T-helper 9 cell (primary cell): ENCODE data around the gene ALOX15B.
"Not testable (repeated sequence)": the region's sequence is repeated elsewhere in the genome, so short reads cannot be mapped to it uniquely, and the experiment has no call there.

Experiments
- DNase-seq: peaks from one replicate; pipeline ENCODE4 v3.0.0-alpha.2; 2020

Gene ALOX15B

GRCh38 chr17:8063761-8064534, 25.1 kb downstream of the ALOX15B start:
- DNase-seq, result no peak

DNA sequence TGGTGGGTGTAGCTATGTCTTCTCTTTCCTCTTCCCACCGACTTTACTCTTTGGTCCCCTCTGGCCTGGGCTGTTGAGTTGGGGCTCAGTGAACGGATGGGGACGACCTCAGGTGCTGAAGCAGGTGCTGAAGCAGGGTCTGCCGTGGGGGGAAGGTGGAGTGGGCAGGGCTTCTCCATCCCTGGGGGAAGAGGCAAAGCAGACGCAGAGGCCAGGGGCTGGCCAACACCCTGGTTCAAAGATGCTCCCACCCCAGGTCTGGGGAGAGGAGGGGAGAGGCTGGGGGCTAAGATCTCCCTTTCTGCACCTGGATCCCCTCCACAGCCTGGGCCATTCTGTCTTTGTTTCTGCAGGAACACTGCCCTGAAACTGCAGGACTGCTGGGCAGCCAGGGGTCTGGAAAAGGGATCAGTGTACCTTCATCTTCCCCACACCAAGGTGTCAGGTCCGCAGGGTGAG, 25.7 kb downstream of the ALOX15B start:
- DNase-seq, result no peak

DNA sequence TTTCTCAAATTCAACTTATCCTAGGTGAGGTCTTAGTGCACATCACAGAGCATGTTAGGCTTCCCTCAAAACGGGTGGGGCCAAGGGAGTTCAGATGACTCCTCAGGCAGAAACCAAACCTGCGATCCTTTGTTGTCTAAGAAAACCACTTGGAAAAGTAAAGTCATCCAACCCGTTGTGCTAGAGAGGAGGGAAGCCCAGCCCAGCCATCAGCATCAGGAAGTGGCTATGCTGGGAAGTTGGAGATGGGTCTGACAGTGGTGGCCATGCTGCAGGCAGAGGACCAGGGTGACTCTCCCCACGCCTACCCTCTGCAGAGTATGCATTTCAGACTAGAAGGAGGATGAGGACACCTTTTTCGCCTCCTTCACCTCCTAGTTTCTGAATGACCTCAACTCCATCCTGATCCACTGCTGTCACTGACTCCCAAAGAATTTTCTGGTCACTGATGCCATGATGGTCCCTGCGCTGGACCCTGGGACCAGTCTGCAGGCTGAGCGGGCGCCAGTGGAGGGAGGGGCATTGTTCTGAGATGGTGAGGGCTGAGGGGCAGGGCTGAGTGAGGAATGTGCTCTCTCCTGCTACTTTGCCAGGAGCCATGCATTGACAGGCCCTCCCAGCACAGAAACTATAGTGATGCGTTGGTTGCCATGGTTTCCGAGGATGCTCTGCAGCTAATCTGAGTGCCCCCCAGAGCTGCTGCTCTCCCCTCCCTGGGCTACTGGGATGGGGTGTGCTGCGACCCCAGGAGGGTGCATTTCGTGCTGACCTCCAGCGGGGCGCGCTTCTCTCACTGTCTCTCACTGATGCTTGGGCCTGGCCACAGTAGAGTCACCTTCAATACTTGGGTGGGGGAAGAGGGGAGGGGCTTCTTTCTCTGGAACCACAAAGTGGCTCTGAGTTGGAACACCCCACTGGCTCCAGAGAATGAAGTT, 28.2 kb downstream of the ALOX15B start:
- no peak for DNase-seq

- DNase-seq, result no peak
Observed at GRCh38 chr17:8067806-8068205, 28.9 kb downstream of the ALOX15B start.

- no peak for DNase-seq
Observed at GRCh38 chr17:8068736-8069586, 30.1 kb downstream of the ALOX15B start.

DNA sequence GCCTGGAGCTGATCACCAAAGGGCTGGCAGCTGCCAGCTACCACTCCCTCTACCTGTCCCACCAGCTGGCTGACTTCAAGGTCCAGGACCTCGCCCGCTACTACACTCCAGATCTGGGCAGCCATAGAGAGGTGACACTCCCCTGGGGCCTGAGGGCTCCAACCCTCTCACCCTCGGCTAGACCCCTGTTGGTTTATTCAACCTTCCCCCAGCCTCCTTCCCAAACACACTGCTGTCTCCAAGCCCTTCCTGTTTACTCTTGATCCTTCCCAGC, 30.7 kb downstream of the ALOX15B start:
- no peak for DNase-seq

DNA sequence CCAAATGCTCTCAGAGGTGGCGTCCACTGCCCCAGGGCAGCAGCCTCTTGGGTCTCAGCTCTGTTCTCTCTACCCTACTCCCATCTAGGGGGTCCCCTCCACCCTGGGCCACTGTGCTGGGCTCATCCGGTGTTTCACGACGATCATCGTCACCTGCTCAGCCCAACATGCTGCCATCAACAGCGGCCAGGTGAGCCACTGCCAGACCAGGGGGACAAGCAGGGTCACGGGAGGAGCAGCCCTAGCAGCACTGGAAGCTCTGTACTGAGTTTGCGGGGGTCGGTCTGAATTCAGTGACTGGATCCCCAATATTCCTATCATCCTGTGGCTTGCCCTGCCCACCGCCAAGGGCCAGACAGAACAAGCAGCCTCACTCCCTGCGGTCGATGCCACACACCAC, 32.6 kb downstream of the ALOX15B start:
- no peak for DNase-seq

DNA sequence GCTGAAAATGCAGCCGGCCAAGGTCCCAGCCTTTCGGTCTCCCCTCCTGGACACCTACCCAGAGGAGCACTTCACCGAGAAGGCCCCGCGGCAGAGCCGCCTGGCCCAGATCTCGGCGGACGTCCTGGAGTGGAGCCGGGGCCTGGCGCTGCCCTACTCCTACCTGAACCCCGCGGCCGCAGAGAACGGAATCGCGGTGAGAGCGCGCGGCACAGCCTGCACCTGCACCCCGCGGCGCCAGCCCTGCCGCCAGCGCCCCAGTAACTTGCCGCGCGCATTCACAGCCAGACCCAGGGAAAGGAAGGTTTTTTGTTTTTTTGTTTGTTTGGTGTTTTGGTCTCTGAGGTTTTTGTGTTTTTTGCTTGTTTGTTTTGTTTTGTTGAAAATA, 33.5 kb downstream of the ALOX15B start:
- DNase-seq, result no peak

GRCh38 chr17:8072729-8073461, 34.0 kb downstream of the ALOX15B start:
- DNase-seq, result peak; percentile 12

DNA sequence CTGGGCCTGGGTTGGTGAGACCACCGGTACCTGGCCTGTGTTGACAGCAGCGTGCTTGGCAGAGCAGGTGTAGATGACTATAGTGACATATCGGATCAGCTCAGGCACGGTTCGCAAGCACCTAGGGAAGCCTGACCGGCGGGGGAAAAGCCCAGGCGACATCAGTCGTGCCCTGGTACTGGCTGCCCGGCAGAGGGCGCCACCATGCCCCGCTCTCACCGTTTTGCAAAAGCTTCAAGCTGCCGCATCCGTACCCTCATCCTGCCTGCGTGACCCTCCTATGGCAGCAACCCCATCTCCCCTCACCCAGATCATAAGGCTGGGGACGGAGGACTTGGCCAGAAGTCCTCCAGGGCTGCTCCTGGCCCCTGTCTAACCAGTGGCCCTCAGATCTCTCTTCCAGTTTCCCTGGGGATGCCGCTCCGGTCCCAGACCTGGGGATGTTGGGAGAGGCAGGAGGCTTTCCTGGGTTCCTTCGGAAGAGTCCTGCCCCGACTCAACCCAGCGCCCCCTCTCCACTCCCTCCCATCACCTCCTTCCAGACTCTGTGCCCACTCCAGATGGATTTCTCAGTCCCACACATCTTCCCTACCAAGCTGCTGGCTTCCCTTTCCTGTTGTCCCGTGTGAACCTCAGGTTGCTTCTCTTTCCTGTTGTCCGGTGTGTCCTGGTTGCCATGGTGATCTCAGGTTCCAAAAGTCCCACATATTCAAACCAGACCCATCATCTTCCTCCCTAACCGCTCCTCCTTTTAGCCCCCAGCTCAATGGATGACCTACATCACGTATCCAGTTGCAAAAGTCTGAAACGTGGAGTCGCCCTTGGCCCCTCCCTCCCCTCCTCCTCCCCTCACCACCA, 35.0 kb downstream of the ALOX15B start:
- peak; percentile 88 for DNase-seq

DNA sequence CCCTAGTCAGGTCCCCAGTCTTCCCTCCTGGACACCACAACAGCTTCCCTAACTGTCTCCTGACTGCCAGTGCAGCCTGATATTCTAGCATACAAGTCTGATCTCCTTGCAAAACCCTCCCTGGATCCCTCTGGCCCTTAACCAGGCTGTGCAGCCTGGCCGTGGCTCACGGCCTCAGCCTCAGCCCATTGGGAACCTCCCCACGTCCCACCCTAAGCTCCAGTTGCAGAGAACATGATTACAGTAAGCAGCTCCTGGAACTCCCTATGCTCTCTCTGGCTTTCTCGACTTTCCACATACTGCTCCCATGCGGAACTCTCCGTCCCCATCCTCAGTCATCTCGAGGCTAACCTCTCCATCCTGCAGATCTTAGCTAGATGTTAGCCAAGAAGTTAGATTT, 35.7 kb downstream of the ALOX15B start:
- no peak for DNase-seq

- DNase-seq, result no peak
Observed at GRCh38 chr17:8075081-8075480, 36.2 kb downstream of the ALOX15B start.

DNA sequence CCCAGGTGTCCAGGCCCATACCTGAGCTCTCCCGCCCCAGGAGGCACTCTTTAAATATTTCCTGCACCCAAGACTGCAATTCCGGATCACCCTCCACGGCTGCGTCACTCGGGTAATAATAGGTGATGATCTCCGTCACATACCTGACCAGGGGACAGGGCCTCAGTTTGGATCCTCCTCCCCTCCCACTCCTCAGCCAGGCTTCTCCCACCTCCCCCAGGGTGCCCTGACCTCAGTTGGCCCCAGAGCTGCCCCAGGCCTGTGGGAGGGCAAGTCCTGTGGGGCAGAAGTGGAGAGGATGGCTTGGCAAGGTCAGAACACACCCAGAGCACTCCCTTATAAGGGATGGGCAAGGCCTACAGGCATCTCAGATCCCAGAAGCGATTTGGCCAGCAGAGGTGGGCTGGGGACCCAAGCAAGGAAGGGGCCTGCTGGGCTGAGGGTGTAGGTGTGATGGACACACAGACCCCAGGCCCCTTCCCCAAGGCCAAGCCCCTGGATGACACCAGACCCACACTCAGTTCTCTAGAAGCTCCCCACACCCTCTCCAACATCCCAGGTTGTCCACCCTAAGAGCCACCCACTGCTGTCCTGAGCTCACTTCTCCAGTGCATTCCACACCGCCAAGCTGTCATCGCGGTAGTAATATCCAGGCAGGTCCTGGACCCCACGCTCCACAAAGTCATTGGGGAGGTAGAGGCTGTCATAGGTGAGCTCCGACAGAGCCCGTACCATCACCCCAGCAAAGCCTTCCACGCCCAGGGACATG, 36.9 kb downstream of the ALOX15B start:
- DNase-seq, result no peak

- no peak for DNase-seq
Observed at GRCh38 chr17:8076502-8077266, 37.8 kb downstream of the ALOX15B start.

GRCh38 chr17:8077939-8078338, 39.1 kb downstream of the ALOX15B start:
- not testable (repeated sequence) for DNase-seq

- peak; percentile 75 for DNase-seq
Observed at GRCh38 chr17:8079291-8080207, 40.7 kb downstream of the ALOX15B start.

DNA sequence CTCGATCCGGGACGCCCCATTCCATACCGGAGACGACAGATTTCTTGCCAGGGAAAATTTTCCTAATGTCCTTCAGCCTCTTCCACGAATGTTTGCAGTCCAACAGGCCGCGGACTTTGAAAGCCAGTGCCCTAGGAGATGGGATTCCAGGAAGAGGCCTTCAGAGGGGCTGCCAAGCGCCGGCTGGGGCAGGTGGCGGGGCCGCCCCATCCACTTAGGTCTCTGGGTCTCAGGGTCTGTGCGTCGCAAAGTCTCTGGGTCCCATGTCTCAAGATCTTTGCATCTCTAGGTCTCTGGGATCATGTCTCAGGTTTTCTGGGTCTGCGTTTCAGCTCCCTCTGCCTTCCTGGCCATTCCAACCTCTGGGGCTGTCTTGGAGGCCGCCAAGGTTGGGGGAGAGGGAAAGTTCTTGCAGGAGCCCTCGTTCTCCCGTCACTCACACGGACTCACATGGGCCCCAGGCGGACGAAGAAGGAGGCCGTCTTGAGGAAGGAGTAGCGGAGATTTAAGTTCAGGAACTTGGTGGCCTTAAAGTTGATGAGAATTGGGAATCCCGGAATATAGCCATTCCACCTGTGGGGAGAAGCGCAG, 41.4 kb downstream of the ALOX15B start:
- no peak for DNase-seq

- no peak for DNase-seq
Observed at GRCh38 chr17:8080799-8081219, 42.0 kb downstream of the ALOX15B start.
